ENCODE data around the gene SETD1A. TPM values are rescaled to one million over a fixed set of nuclear protein-coding genes. Genes with fewer than 3 reads are reported as not detected.
A peak's percentile ranks its signal among the peaks of the same experiment; 100 is the strongest.

Gene SETD1A
- total RNA-seq, 1 donor from 2014 or later, result 23.4 TPM

DNA sequence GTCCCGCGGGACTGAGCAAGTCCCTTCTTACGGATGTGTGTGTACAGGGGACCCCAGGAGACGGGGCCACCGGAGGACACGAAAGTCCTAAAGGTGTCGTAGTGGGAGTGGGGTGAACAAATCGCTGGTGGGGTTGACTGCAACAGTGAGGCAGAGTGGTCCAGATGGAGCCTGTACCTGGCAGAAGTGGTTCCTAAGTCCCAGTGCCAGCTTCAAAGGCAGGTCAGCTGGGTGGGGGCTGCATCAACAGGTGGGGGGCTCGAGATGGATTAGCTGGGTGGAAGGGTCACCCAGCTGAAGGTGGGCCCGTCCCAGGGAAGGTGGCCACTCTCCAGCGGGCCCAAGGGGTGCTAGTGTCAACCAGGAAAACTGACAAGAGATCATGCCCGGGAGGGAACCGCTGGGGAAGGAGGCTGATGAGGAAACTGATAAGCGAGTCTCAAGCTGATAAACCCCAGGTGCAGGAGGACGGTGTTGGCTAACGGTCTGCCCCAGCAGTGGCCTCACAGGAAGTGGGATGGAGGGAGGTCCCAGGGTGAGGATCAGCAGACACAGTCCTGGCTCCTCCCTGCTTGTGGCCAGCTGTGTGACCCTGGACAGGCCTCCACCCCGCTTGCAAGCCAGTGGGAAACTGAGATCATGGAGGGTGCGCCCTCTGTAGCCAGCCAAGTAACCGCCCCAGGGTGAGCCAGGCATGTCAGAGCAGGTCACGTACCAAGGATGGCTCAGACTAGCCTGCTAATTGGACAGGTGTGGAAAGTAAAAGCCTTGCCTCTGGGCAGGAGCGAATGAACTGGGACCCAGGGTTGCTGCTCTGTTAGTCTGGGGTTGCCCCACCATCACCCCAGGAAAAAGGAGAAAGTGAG lies 7.7 kb upstream of the SETD1A start:
- peaks cover 15% of the 10 kb centered on the region for H3K27me3 Mint-ChIP-seq (ENCODE audit: unreplicated experiment)
- H3K9me3 Mint-ChIP-seq (ENCODE audit: unreplicated experiment), result no peaks in the 10 kb centered on the region
- peak overlapping the region; percentile 97 for H3K4me3 Mint-ChIP-seq (ENCODE audit: unreplicated experiment)
- H3K36me3 Mint-ChIP-seq (ENCODE audit: low read depth, unreplicated experiment), result peaks cover 18% of the 10 kb centered on the region
- H3K27ac Mint-ChIP-seq (ENCODE audit: unreplicated experiment), result peak overlapping the region; percentile 94
- peak; percentile 56 for DNase-seq (ENCODE audit: low spot score)
- TF ChIP-seq, protein P1, sequence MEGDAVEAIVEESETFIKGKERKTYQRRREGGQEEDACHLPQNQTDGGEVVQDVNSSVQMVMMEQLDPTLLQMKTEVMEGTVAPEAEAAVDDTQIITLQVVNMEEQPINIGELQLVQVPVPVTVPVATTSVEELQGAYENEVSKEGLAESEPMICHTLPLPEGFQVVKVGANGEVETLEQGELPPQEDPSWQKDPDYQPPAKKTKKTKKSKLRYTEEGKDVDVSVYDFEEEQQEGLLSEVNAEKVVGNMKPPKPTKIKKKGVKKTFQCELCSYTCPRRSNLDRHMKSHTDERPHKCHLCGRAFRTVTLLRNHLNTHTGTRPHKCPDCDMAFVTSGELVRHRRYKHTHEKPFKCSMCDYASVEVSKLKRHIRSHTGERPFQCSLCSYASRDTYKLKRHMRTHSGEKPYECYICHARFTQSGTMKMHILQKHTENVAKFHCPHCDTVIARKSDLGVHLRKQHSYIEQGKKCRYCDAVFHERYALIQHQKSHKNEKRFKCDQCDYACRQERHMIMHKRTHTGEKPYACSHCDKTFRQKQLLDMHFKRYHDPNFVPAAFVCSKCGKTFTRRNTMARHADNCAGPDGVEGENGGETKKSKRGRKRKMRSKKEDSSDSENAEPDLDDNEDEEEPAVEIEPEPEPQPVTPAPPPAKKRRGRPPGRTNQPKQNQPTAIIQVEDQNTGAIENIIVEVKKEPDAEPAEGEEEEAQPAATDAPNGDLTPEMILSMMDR (IDR thresholded peaks at IDR 0.05; ENCODE audit: unreplicated experiment), result no peak
- H3K4me1 Mint-ChIP-seq (ENCODE audit: unreplicated experiment), result peaks cover 17% of the 10 kb centered on the region

DNA sequence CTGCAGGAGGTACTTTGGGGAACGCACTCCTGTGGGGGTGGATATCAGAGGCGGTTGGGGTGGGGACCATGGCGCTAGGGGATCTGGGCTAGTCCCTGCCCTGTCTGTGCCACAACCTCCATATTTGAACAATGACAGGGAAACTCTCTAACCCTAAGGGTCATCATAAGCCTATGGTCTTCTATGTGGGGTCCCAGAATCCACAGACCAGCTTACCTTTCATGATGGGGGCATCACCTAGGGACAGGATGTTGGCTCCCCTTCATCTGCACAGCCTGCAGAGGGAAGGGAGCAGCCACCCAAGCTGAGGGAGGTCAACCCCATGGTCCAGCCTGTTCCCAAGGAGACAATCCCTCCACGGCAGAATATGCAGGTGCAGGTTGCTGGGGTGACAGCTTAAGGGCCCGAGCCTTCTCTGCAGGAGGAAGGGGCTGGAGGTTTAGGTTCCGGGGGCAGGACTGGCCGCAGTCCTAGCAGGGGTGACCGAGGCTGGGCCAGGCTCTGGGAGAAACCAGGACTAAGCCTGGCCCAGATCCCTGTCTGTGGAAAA lies 7.0 kb upstream of the SETD1A start:
- Mint-ChIP-seq H3K27me3 (ENCODE audit: unreplicated experiment) (peaks cover 17% of the 10 kb centered on the region), H3K4me3 (ENCODE audit: unreplicated experiment) (peak overlapping the region; percentile 97), H3K9me3 (ENCODE audit: unreplicated experiment) (no peaks in the 10 kb centered on the region), H3K4me1 (ENCODE audit: unreplicated experiment) (peaks cover 17% of the 10 kb centered on the region), H3K27ac (ENCODE audit: unreplicated experiment) (peak overlapping the region; percentile 94), H3K36me3 (ENCODE audit: low read depth, unreplicated experiment) (peaks cover 17% of the 10 kb centered on the region)
- TF ChIP-seq, protein P1 (IDR thresholded peaks at IDR 0.05; ENCODE audit: unreplicated experiment), result no peak
- DNase-seq (ENCODE audit: low spot score), result no peak

DNA sequence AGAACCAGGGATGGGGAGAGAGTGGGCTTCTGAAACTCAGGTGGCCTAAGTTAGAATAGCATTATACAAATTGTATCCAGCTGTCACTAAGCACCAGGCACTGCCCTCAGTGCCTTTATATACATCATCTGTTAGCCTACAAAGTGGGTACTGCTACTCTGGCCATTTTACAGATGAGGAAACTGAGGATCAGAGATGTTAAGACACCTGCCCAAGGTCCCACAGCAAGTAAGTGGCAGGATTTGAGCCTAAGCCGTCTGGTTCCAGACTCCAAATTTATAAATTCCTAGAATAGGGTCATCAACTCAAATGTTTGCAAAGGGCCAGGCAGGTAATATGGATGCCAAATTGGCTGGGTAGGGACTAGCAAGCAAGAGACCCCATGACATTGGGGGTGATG lies 6.4 kb upstream of the SETD1A start:
- no peak for DNase-seq (ENCODE audit: low spot score)
- H3K27ac Mint-ChIP-seq (ENCODE audit: unreplicated experiment), result no peak overlapping the region
- peaks cover 16% of the 10 kb centered on the region for H3K36me3 Mint-ChIP-seq (ENCODE audit: low read depth, unreplicated experiment)
- H3K4me3 Mint-ChIP-seq (ENCODE audit: unreplicated experiment), result peak overlapping the region; percentile 21
- no peaks in the 10 kb centered on the region for H3K9me3 Mint-ChIP-seq (ENCODE audit: unreplicated experiment)
- peaks cover 17% of the 10 kb centered on the region for H3K27me3 Mint-ChIP-seq (ENCODE audit: unreplicated experiment)
- TF ChIP-seq, protein P1 (IDR thresholded peaks at IDR 0.05; ENCODE audit: unreplicated experiment), result no peak
- peaks cover 13% of the 10 kb centered on the region for H3K4me1 Mint-ChIP-seq (ENCODE audit: unreplicated experiment)

DNA sequence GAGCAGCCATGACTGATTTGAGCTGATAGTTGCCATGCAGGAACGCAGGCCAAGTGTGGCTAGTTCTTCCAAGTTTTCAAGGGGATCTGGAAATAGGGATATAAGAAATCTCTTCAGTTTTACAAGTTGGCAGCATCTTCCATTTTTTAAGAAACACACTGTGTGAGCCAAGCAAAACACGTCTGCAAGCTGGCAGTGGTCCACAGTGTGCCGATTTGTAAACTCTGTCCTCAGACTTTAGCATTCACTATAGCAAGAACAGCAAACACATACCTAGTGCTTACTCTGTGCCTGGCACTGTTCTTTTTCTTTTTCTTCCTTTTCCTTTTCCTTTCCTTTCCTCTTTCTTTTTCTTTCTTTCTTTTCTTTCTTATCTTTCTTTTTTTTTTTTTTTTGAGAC lies 5.8 kb upstream of the SETD1A start:
- H3K27ac Mint-ChIP-seq (ENCODE audit: unreplicated experiment), result no peak overlapping the region
- peaks cover 10% of the 10 kb centered on the region for H3K4me1 Mint-ChIP-seq (ENCODE audit: unreplicated experiment)
- TF ChIP-seq, protein P1 (IDR thresholded peaks at IDR 0.05; ENCODE audit: unreplicated experiment), result no peak
- H3K9me3 Mint-ChIP-seq (ENCODE audit: unreplicated experiment), result no peaks in the 10 kb centered on the region
- peaks cover 18% of the 10 kb centered on the region for H3K27me3 Mint-ChIP-seq (ENCODE audit: unreplicated experiment)
- H3K36me3 Mint-ChIP-seq (ENCODE audit: low read depth, unreplicated experiment), result peaks cover 14% of the 10 kb centered on the region
- H3K4me3 Mint-ChIP-seq (ENCODE audit: unreplicated experiment), result peak overlapping the region; percentile 47
- no peak for DNase-seq (ENCODE audit: low spot score)

DNA sequence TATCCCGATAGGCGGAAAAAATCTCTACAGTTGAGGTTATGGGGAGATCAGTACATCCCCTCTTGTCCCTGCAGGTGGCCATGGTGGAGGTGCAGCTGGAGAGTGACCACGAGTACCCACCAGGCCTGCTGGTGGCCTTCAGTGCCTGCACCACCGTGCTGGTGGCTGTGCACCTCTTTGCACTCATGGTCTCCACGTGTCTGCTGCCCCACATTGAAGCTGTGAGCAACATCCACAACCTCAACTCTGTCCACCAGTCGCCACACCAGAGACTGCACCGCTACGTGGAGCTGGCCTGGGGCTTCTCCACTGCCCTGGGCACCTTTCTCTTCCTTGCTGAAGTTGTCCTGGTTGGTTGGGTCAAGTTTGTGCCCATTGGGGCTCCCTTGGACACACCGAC lies 4.4 kb upstream of the SETD1A start:
- Mint-ChIP-seq H3K4me3 (ENCODE audit: unreplicated experiment) (no peak overlapping the region), H3K9me3 (ENCODE audit: unreplicated experiment) (no peaks in the 10 kb centered on the region), H3K4me1 (ENCODE audit: unreplicated experiment) (peaks cover 13% of the 10 kb centered on the region), H3K36me3 (ENCODE audit: low read depth, unreplicated experiment) (peaks cover 16% of the 10 kb centered on the region), H3K27ac (ENCODE audit: unreplicated experiment) (no peak overlapping the region), H3K27me3 (ENCODE audit: unreplicated experiment) (peaks cover 25% of the 10 kb centered on the region)
- DNase-seq (ENCODE audit: low spot score), result no peak
- TF ChIP-seq, protein P1 (IDR thresholded peaks at IDR 0.05; ENCODE audit: unreplicated experiment), result no peak

Data from endothelial cell (in vitro differentiated cells).